CD4-positive, alpha-beta T cell (primary cell): ENCODE measurements around the gene SMYD3. TPM values are rescaled to one million over a fixed set of nuclear protein-coding genes. Genes with fewer than 3 reads are reported as not detected.

ENCODE experiments used
- ATAC-seq: fragments of 200-7000 bp; cut with Tn5 transposase; one replicate; pipeline ENCODE4 v1.10.0; 2022; ENCODE audit warnings: mild to moderate bottlenecking; ENCODE audit not compliant: poor library complexity
- CTCF ChIA-PET: fragments of 350-600 bp; sonication (Branson Sonifier 250); formaldehyde crosslinking; loops from one replicate; lab custom pipeline; 2021; ENCODE audit warnings: antibody characterized with exemption, inconsistent platforms; lab: Charles Lee
- POLR2A ChIA-PET: fragments of 350-600 bp; sonication (Branson Sonifier 250); formaldehyde crosslinking; loops from one replicate; lab custom pipeline; 2021; ENCODE audit warnings: antibody characterized with exemption, inconsistent platforms; lab: Charles Lee
- DNase-seq, 14 experiments: peaks; one replicate each; pipeline ENCODE4 v3.0.0-alpha.2; 2013 to 2020; ENCODE audit warnings: mixed read lengths in 2 of 14
- H3K27ac ChIP-seq, 2 donors: one replicate each; pipeline versions ENCODE4 v1.5.1 to v1.7.0; 2013; ENCODE audit warnings: low read length in 2 of 2, low read depth in 1 of 2, mild to moderate bottlenecking in 1 of 2
- H3K27me3 ChIP-seq, 2 experiments: 1 replicate in 1 of 2; 2 replicates in 1 of 2; pipeline versions ENCODE4 v1.6.1 to v1.7.0; 2013; ENCODE audit warnings: low read length in 2 of 2, control low read depth in 1 of 2, mild to moderate bottlenecking in 1 of 2, moderate library complexity in 1 of 2; ENCODE audit not compliant: insufficient read depth in 2 of 2, control insufficient read depth in 1 of 2
- H3K36me3 ChIP-seq: one replicate; pipeline ENCODE4 v1.6.1; 2013; ENCODE audit warnings: low read length, control low read depth; ENCODE audit not compliant: insufficient read depth
- H3K4me1 ChIP-seq: one replicate; pipeline ENCODE4 v1.6.1; 2013; ENCODE audit warnings: low read length, control low read depth; ENCODE audit not compliant: insufficient read depth
- H3K4me3 ChIP-seq: one replicate; pipeline ENCODE4 v1.5.1; 2013; ENCODE audit warnings: mild to moderate bottlenecking, low read length, moderate library complexity
- H3K9me3 ChIP-seq, 2 experiments: 1 replicate in 1 of 2; 2 replicates in 1 of 2; pipeline versions ENCODE4 v1.6.1 to v1.7.0; 2013; ENCODE audit warnings: low read length in 2 of 2, mild to moderate bottlenecking in 2 of 2, control low read depth in 1 of 2, moderate library complexity in 1 of 2; ENCODE audit not compliant: control insufficient read depth in 1 of 2, insufficient read depth in 1 of 2
- H3K27ac Mint-ChIP-seq: one replicate; pipeline ENCODE4 v1.8.0; 2020; ENCODE audit warnings: mixed read lengths
- H3K27me3 Mint-ChIP-seq: one replicate; pipeline ENCODE4 v1.8.0; 2021; ENCODE audit warnings: mixed read lengths
- H3K36me3 Mint-ChIP-seq: one replicate; pipeline ENCODE4 v1.8.0; 2021; ENCODE audit warnings: low read depth, mixed read lengths
- H3K4me1 Mint-ChIP-seq: one replicate; pipeline ENCODE4 v1.8.0; 2021; ENCODE audit warnings: low read depth, mixed read lengths
- H3K4me3 Mint-ChIP-seq: one replicate; pipeline ENCODE4 v1.8.0; 2020; ENCODE audit warnings: mild to moderate bottlenecking, mixed read lengths
- H3K9me3 Mint-ChIP-seq: one replicate; pipeline ENCODE4 v1.8.0; 2020; ENCODE audit warnings: mixed read lengths
- intact Hi-C, 2 experiments: fragments of 100-400 bp; cut with DNase I in 1 of 2; cut with micrococcal nuclease in 1 of 2; formaldehyde crosslinking; loops; one replicate each; pipeline versions ENCODE4 v1.15.1 to v1.9.0; 2023 to 2025; cut with DNase I, micrococcal nuclease
- total RNA-seq, 174 experiments: library from RNA in 2 of 174; stranded (reverse) in 2 of 174; gene quantifications; one replicate each; pipeline ENCODE4 v1.2.3 and lab custom pipeline; 2021 to 2026
- TF ChIP-seq, protein P1 (sequence below): fragments of 200-600 bp; IDR thresholded peaks from one replicate; pipeline ENCODE4 v1.8.0; 2022; ENCODE audit warnings: antibody characterized with exemption, mild to moderate bottlenecking

SMYD3 gene
- total RNA-seq, 2 experiments from 2014 or later, result 18.8 to 19.6 TPM

DNA sequence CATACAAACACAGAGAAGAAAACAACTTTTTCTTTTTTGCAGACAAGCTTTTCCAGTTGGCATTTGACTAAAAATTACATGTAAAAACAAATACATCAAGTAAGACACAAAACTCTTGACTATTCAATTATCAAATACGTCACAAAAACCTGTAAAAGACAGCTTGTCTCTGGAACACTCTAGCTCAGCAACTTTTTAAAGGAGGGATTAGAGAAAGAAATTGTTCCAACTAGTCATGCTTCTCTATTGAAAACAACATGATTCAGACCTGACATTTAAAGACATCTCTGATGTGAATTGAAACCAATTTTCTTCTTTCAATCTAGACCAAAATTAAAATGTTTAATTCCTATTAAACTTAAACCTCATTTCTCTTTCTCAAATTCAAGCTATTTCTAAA, 30.3 kb downstream of the SMYD3 start:
- Mint-ChIP-seq H3K36me3 (no peaks in the 10 kb centered on the region), H3K4me1 (peaks cover 22% of the 10 kb centered on the region), H3K4me3 (no peak overlapping the region), H3K27me3 (no peaks in the 10 kb centered on the region), H3K27ac (no peak overlapping the region), H3K9me3 (no peaks in the 10 kb centered on the region)
- intact Hi-C loops, result no loop called here
- H3K27ac ChIP-seq, result no peak overlapping the region
- H3K9me3 ChIP-seq, result no peaks in the 10 kb centered on the region
- POLR2A ChIA-PET, result no interaction called here
- H3K27me3 ChIP-seq, result no peaks in the 10 kb centered on the region
- no peak for ATAC-seq
- TF ChIP-seq, protein P1, sequence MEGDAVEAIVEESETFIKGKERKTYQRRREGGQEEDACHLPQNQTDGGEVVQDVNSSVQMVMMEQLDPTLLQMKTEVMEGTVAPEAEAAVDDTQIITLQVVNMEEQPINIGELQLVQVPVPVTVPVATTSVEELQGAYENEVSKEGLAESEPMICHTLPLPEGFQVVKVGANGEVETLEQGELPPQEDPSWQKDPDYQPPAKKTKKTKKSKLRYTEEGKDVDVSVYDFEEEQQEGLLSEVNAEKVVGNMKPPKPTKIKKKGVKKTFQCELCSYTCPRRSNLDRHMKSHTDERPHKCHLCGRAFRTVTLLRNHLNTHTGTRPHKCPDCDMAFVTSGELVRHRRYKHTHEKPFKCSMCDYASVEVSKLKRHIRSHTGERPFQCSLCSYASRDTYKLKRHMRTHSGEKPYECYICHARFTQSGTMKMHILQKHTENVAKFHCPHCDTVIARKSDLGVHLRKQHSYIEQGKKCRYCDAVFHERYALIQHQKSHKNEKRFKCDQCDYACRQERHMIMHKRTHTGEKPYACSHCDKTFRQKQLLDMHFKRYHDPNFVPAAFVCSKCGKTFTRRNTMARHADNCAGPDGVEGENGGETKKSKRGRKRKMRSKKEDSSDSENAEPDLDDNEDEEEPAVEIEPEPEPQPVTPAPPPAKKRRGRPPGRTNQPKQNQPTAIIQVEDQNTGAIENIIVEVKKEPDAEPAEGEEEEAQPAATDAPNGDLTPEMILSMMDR, result no peak
- no peak for DNase-seq
- H3K4me3 ChIP-seq, result no peak overlapping the region
- H3K36me3 ChIP-seq, result no peaks in the 10 kb centered on the region
- no peaks in the 10 kb centered on the region for H3K4me1 ChIP-seq
- CTCF ChIA-PET, result no interaction called here

DNA sequence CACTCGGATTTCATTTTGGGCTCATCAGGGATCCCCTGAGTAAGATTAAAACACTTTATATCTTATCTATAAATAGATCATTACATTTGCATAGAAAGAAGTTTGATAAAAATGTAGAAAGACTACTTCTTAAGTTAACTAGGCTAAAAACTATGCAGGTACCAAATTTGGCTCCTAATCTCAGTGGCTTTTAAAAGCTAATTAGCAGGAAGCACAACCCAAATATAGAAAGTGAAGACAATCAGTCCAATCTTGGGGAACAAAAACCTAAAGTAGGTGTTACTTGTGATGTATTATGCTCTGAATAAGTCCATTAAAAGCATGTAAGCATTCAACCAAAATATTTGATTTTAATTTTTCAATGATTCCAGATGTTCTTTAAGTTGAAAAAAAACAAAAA, 35.4 kb downstream of the SMYD3 start:
- H3K27ac Mint-ChIP-seq, result no peak overlapping the region
- CTCF ChIA-PET, result no interaction called here
- no peaks in the 10 kb centered on the region for H3K9me3 Mint-ChIP-seq
- no peak overlapping the region for H3K4me3 Mint-ChIP-seq
- TF ChIP-seq, protein P1, result no peak
- H3K27me3 Mint-ChIP-seq, result no peaks in the 10 kb centered on the region
- H3K4me1 Mint-ChIP-seq, result peaks cover 5% of the 10 kb centered on the region
- H3K36me3 ChIP-seq, result no peaks in the 10 kb centered on the region
- no peak overlapping the region for H3K27ac ChIP-seq
- H3K27me3 ChIP-seq, result no peaks in the 10 kb centered on the region
- no peak overlapping the region for H3K4me3 ChIP-seq
- peaks cover 4% of the 10 kb centered on the region for H3K36me3 Mint-ChIP-seq
- DNase-seq, result no peak
- POLR2A ChIA-PET, result no interaction called here
- ATAC-seq, result no peak
- no peaks in the 10 kb centered on the region for H3K9me3 ChIP-seq
- intact Hi-C loops, result no loop called here
- no peaks in the 10 kb centered on the region for H3K4me1 ChIP-seq

DNA sequence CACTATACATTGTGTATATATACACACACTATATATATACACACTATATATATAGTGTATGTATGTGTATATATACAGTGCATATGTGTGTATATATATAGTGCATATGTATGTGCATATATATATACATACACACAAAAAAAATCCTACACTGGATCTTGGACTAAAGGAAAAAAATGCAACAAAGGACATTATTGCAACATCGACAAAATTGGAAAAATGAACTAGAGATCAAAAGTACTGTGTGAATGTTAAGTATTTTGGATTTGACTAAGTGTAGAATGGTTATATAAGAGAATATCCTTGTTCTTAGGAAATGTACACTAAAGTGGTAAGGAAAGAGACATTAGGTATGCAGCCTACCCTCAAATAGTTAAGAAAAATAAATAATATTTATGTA, 36.5 kb downstream of the SMYD3 start:
- no peaks in the 10 kb centered on the region for H3K36me3 ChIP-seq
- ChIA-PET CTCF (no interaction called here), POLR2A (no interaction called here)
- no peak overlapping the region for H3K27ac ChIP-seq
- ATAC-seq (no peak), DNase-seq (no peak)
- H3K4me3 ChIP-seq, result no peak overlapping the region
- TF ChIP-seq, protein P1, result no peak
- H3K4me1 ChIP-seq, result no peaks in the 10 kb centered on the region
- no peaks in the 10 kb centered on the region for H3K27me3 Mint-ChIP-seq
- no peak overlapping the region for H3K4me3 Mint-ChIP-seq
- no peaks in the 10 kb centered on the region for H3K9me3 Mint-ChIP-seq
- no peaks in the 10 kb centered on the region for H3K27me3 ChIP-seq
- no peak overlapping the region for H3K27ac Mint-ChIP-seq
- H3K4me1 Mint-ChIP-seq, result peaks cover 11% of the 10 kb centered on the region
- no peaks in the 10 kb centered on the region for H3K9me3 ChIP-seq
- peaks cover 4% of the 10 kb centered on the region for H3K36me3 Mint-ChIP-seq
- intact Hi-C loops, result no loop called here
